ENCODE measurements around the gene CAPZA2.
A peak's percentile ranks its signal among the peaks of the same experiment; 100 is the strongest.
"Not testable (repeated sequence)": the region's sequence is repeated elsewhere in the genome, so short reads cannot be mapped to it uniquely, and the experiment has no call there.

CAPZA2 gene

DNA sequence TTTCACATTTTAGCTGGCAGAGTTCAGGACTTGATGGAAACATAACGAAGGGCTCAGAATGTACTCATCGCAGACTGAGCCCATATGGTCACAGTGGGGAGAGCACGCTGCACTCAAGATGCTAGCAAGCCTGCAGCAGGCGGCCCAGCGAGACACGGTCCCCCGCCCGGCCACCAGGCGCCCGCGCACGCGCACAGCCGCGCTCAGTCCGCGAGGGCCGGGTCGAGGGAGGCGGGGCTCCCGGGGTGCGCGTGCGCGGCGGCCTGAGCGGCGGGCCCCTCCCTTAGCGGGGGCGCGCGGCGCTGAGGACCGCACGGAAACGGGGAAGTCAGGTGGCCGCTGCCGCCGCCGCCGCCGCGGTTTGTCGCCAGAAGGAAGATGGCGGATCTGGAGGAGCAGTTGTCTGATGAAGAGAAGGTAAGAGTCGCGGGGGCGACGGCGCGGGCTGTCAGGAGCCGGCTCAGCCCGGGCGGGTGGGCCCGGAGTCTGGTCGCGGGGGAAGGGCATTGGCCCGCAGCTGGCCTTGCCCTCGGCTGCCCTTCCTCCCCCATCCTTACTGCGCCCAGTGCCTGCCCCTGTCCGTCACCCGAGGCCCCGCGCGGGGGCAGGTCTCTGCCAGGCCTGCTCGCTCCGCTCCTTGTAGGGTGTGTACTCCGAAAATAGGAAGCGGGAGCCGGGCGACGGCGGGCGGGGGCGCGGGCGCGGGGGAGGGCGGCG, at the start of gene CAPZA2:
CAPZA2 (plus strand) TSS at position 354 of the 717 bp plus-strand sequence; CDS start at position 379, 25 bp downstream.
- DNase-seq: peak; percentile 98

GRCh38 chr7:116812860-116813259, 49.5 kb upstream of the CAPZA2 start:
- no peak for DNase-seq

GRCh38 chr7:116813371-116813770, 49.0 kb upstream of the CAPZA2 start:
- not testable (repeated sequence) for DNase-seq

DNA sequence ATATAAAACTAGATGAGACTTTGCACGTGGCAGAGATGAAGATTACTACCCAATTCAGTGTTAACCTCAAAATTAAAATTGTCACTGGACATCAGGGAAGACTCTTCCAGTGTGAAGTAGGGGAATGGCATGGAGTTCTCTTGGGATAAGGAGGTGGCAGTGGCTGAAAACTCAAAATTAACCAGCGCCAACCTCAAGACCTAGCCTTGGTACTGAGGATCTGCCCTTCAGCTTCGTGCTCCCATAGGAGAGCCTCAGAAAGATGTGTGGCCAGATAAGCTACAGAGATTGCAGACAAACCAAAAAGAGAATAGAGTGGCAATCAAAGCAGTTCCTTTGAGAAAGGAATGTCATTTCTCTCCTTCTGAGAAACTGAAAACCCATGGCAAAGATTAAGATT, 47.3 kb upstream of the CAPZA2 start:
- DNase-seq: no peak

DNA sequence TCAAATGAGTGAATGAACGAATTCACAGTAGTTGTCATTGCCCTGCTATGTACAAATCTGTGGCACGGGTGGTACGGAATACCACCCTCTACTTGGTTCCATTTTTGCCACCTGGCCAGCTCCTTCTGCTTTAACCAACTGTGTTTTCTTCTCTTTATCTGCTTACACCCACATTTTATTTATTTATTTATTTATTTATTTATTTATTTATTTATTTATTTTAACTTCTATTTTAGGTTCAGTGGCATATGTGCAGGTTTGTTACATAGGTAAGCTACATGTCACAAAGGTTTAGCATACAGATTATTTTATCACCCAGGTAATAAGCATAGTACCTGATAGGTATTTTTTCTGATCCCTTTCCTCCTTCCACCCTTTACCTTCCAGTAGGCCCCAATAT, 42.2 kb upstream of the CAPZA2 start:
- DNase-seq: no peak

DNA sequence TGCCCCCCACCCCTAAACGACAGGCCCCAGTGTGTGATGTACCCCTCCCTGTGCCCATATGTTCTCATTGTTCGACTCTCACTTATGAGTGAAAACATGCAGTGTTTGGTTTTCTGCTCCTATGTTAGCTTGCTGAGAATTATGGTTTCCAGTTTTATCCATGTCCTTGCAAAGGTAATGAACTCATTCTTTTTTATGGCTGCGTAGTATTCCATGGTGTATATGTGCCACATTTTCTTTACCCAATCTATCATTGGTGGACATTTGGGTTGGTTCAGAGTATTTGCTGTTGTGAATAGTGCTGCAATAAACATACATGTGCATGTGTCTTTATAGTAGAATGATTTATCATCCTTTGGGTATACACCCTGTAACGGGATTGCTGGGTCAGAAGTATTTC, 40.7 kb upstream of the CAPZA2 start:
- not testable (repeated sequence) for DNase-seq

GRCh38 chr7:116824449-116824848, 37.9 kb upstream of the CAPZA2 start:
- no peak for DNase-seq

GRCh38 chr7:116828281-116828680, 34.1 kb upstream of the CAPZA2 start:
- DNase-seq: no peak

GRCh38 chr7:116829041-116829440, 33.3 kb upstream of the CAPZA2 start:
- no peak for DNase-seq

- no peak for DNase-seq
These were observed 32.9 kb upstream of the CAPZA2 start for GRCh38 chr7:116829493-116829892.

DNA sequence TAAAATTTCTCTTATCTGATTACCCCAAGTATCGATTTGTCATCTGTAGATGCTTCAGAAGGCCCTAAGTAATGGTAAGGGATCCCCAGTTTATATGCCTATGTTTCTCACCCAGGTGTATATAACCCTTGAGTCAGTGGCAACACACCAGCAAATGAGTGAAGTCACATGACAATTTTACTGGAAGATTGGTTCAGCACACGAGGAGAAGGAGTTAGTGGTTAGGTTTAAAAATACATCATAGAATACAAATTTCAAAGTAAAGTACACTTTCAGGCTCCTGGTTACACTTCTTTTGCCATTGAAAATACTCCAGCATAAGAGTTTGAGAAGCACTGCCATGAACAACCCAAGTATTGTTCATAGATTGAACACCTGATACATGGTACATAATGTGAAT, 29.7 kb upstream of the CAPZA2 start:
- DNase-seq: no peak

GRCh38 chr7:116834815-116835504, 27.4 kb upstream of the CAPZA2 start:
- DNase-seq: no peak

DNA sequence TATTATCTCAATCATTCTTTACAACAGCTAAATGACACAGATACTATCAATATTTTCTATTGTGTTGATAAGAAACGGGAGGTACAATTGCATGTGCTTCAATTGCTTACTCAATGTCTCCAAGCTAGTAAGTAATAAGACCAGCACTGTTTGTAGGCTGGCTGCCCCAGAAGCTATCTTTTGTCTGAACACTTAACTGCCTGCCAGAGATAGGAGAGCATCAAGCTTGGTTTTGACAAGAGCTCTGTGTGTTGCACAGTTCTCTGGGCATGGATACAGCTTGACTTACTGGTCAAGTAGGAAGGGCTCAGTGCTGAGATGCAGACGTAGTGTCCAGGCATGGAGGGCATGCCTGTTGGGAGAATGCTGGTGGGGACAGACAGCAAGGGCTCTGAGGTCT, 26.3 kb upstream of the CAPZA2 start:
- no peak for DNase-seq

DNA sequence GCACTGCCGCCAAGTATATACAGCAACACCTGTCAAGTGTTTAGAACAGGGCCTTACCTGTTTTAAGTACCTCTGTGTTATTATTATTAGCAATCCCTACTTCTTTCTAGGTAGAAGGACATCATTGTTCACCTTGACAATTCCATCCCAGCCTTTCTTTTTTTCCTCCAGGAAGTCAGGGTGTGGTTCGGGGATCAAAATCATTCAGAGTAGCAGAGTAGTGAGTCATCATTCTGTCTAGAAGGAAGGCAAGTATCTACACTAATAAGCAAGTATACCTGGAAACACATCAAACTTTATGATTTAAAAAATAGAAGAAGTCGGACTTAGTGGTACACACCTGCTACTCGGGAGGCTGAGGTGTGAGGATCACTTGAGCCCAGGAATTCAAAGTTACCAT, 25.5 kb upstream of the CAPZA2 start:
- DNase-seq: no peak

GRCh38 chr7:116837586-116837985, 24.8 kb upstream of the CAPZA2 start:
- no peak for DNase-seq

DNA sequence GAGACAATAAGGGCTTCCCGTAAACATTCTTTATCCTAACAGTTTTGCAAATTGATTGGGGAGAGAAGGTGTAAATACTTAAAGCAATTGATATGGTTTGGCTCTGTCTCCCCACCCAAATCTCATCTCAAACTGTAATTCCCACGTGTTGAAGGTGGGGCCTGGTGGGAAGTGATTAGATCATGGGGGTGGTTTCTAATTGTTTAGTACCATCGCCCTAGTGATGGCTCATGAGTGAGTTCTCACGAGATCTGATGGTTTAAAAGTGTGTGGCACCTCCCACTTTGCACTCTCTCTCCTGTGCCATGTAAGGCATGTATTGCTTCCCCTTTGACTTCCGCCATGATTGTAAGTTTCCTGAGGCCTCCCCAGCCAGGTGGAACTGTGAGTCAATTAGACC, 22.1 kb upstream of the CAPZA2 start:
- DNase-seq: no peak

DNA sequence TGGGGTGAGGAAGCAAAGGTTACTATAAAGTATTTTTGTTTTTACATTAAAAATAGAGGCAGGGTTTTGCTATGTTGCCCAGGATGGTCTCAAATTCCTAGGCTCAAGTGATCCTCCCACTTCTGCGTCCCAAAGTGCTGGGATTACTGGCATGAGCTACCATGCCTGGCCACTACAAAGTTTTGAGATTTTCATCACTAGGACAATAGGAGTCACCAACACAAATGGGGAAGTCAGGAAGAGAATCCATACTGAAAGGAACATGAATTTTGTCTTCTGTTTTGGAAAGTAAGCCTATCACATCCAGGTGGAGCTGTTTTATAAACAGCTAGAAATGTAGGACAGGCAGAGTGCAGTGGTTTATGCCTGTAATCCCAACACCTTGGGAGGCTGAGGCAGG, 20.0 kb upstream of the CAPZA2 start:
- no peak for DNase-seq

GRCh38 chr7:116843378-116843777, 19.0 kb upstream of the CAPZA2 start:
- DNase-seq: no peak

GRCh38 chr7:116851175-116851574, 11.2 kb upstream of the CAPZA2 start:
- no peak for DNase-seq

GRCh38 chr7:116851671-116852070, 10.7 kb upstream of the CAPZA2 start:
- no peak for DNase-seq

DNA sequence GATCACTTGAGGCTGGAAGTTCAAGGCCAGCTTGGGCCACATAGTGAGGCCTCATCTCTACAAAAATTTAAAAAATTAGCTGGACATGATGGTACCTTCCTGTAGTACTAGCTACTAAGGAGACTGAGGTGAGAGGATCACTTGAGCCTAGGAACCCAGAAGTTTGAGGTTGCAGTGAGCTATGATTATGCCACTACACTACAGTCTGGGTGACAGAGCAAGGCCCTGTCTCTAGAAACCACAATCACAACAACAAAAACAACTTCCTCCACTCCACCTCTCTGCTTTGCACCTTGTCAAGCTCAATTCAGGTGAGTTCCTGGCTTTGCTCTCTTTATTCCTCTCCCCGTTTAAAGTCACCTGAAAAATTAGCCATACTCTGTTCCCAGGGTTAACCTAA, 8.3 kb upstream of the CAPZA2 start:
- no peak for DNase-seq

DNA sequence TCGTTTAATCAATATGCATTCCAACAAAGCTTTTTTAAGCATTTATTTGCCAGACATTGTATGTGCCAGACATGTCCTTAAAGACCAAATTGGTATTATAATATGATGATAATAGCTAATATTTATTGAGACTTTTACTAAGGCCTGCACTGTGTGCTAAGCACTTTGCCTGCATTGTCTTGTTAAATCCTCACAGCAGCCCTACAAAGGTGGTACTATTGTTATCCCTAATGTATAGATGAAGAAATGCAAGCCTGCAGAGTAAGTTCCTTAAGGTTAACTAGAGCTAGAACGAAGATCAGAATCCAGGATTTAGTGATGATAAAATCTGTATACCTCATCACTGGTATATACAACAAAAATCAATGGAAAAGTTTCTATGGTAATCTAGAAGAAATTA, 5.3 kb upstream of the CAPZA2 start:
- DNase-seq: no peak

DNA sequence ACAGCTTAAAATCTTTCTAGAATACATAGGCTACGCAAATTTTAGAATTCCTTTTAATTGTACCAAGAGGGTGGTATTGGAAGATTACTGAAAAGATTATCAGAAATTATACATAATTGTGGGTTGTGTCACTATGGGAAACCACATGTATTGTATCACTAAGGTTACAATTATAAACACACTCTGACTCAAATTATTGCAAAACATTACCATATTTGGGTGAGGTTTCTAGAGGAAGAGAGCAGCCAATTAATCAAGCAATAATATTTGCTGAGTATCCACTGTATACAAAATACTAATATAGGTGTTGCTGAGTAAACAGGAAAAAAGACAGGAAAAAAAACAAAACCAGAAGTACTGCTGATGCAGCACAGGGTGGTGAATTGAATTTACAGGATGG, 3.1 kb upstream of the CAPZA2 start:
- no peak for DNase-seq

DNA sequence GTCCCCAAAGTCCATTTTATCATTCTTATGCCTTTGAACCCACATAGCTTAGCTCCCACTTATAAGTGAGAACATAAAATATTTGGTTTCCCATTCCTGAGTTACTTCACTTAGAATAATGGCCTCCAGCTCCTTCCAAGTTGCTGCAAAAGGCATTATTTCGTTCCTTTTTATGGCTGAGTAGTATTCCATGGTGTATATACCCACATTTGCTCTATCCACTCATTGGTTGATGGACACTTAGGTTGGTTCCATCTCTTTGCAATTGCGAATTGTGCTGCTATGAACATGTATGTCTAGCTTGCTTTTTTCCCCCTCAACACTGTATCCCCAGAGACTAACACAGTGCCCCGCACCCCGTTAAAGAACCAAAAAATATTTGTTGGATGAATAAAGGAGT, 670 bp upstream of the CAPZA2 start:
- DNase-seq: no peak

All from NCI-H1694 treated with DMSO at 0.1 percent for 48 hours (cell line).